Colonic mucosa (tissue), 4 donors: ENCODE data around the gene TMEM59L. TPM values are rescaled to one million over a fixed set of nuclear protein-coding genes. Genes with fewer than 3 reads are reported as not detected.

Experiments
- DNase-seq: peaks from one replicate; pipeline ENCODE4 v3.0.0-alpha.2; 2020
- H3K27ac ChIP-seq: fragments of 200-600 bp; one replicate; pipeline ENCODE4 v1.8.0; 2021
- H3K27me3 ChIP-seq: fragments of 200-600 bp; one replicate; pipeline ENCODE4 v1.8.0; 2021
- H3K36me3 ChIP-seq: fragments of 200-600 bp; one replicate; pipeline ENCODE4 v1.8.0; 2021
- H3K4me1 ChIP-seq: fragments of 200-600 bp; one replicate; pipeline ENCODE4 v1.8.0; 2021; ENCODE audit warnings: mild to moderate bottlenecking
- H3K4me3 ChIP-seq: fragments of 200-600 bp; one replicate; pipeline ENCODE4 v1.8.0; 2021
- H3K9ac ChIP-seq, 2 donors: one replicate each; pipeline ENCODE4 v1.7.0; 2013; ENCODE audit warnings: control low read depth in 2 of 2, low read depth in 2 of 2, low read length in 2 of 2
- H3K9me3 ChIP-seq: fragments of 200-600 bp; one replicate; pipeline ENCODE4 v1.8.0; 2021
- CTCF ChIP-seq: fragments of 200-600 bp; IDR thresholded peaks from one replicate; pipeline ENCODE4 v1.8.0; 2022; ENCODE audit warnings: antibody characterized with exemption, mild to moderate bottlenecking
- intact Hi-C: fragments of 100-400 bp; cut with DNase I; formaldehyde crosslinking; loops from one replicate; pipeline ENCODE4 v1.14.1; 2022
- total RNA-seq, 2 donors: library from RNA; stranded (reverse); fragmentation: NEBNext Ultra II Directional in 1 of 2; extraction: Animal tissue kit (Norgen Biotek cat#: 25700) in 1 of 2; gene quantifications; one replicate each; pipeline ENCODE4 v1.2.1, GENCODE V29; 2021
- donor health status: healthy.
- donor health status: DM: no; HTN: no; CAD: no.
- donor health status: DM: no; HTN: no; CAD: no.

The TMEM59L gene
- total RNA-seq, 2 donors from 2014 or later: 0.27 to 1.4 TPM

GRCh38 chr19:18666784-18667183 is 54.1 kb downstream of the TMEM59L start:
- no peak overlapping the region for H3K27ac ChIP-seq
- intact Hi-C loops: loop anchor here (10.0 kb wide), 1 partner anchor 202 kb away; no protein-coding TSS in a partner anchor
- H3K27me3 ChIP-seq: no peaks in the 10 kb centered on the region
- H3K9me3 ChIP-seq: no peaks in the 10 kb centered on the region
- TF ChIP-seq CTCF: no peak
- DNase-seq: no peak
- no peaks in the 10 kb centered on the region for H3K36me3 ChIP-seq
- H3K4me3 ChIP-seq: no peak overlapping the region
- H3K9ac ChIP-seq: no peak overlapping the region
- H3K4me1 ChIP-seq: no peaks in the 10 kb centered on the region

GRCh38 chr19:18667531-18668251 is 55.0 kb downstream of the TMEM59L start:
- Histone ChIP-seq H3K27ac (no peak overlapping the region), H3K36me3 (no peaks in the 10 kb centered on the region), H3K9ac (no peak overlapping the region), H3K4me1 (no peaks in the 10 kb centered on the region), H3K4me3 (no peak overlapping the region), H3K27me3 (no peaks in the 10 kb centered on the region), H3K9me3 (no peaks in the 10 kb centered on the region)
- intact Hi-C loops: loop anchor here (10.0 kb wide), 1 partner anchor 203 kb away; no protein-coding TSS in a partner anchor
- DNase-seq: no peak
- no peak for TF ChIP-seq CTCF

GRCh38 chr19:18668252-18668631 is 55.6 kb downstream of the TMEM59L start:
- no peaks in the 10 kb centered on the region for H3K36me3 ChIP-seq
- no peaks in the 10 kb centered on the region for H3K27me3 ChIP-seq
- H3K4me1 ChIP-seq: no peaks in the 10 kb centered on the region
- H3K4me3 ChIP-seq: no peak overlapping the region
- H3K9ac ChIP-seq: no peak overlapping the region
- H3K9me3 ChIP-seq: no peaks in the 10 kb centered on the region
- H3K27ac ChIP-seq: no peak overlapping the region
- no peak for DNase-seq
- TF ChIP-seq CTCF: no peak
- intact Hi-C loops: loop anchor here (10.0 kb wide), 1 partner anchor 203 kb away; no protein-coding TSS in a partner anchor

- intact Hi-C loops: loop anchor here (10.0 kb wide), 1 partner anchor 204 kb away; no protein-coding TSS in a partner anchor
- Histone ChIP-seq H3K4me1 (no peaks in the 10 kb centered on the region), H3K27ac (no peak overlapping the region), H3K9me3 (no peaks in the 10 kb centered on the region), H3K36me3 (no peaks in the 10 kb centered on the region), H3K4me3 (no peak overlapping the region), H3K9ac (no peak overlapping the region), H3K27me3 (no peaks in the 10 kb centered on the region)
- no peak for TF ChIP-seq CTCF
- no peak for DNase-seq
These were observed 56.3 kb downstream of the TMEM59L start for GRCh38 chr19:18668744-18669523.

- Histone ChIP-seq H3K36me3 (no peaks in the 10 kb centered on the region), H3K9me3 (no peaks in the 10 kb centered on the region), H3K27me3 (no peaks in the 10 kb centered on the region), H3K4me3 (no peak overlapping the region), H3K4me1 (no peaks in the 10 kb centered on the region), H3K27ac (no peak overlapping the region), H3K9ac (no peak overlapping the region)
- DNase-seq: no peak
- TF ChIP-seq CTCF: no peak
- intact Hi-C loops: loop anchor here (10.0 kb wide), 1 partner anchor 205 kb away; no protein-coding TSS in a partner anchor
These were observed 56.8 kb downstream of the TMEM59L start for GRCh38 chr19:18669524-18669817.
